ENCODE results near the gene QARS1.

The QARS1 gene

DNA sequence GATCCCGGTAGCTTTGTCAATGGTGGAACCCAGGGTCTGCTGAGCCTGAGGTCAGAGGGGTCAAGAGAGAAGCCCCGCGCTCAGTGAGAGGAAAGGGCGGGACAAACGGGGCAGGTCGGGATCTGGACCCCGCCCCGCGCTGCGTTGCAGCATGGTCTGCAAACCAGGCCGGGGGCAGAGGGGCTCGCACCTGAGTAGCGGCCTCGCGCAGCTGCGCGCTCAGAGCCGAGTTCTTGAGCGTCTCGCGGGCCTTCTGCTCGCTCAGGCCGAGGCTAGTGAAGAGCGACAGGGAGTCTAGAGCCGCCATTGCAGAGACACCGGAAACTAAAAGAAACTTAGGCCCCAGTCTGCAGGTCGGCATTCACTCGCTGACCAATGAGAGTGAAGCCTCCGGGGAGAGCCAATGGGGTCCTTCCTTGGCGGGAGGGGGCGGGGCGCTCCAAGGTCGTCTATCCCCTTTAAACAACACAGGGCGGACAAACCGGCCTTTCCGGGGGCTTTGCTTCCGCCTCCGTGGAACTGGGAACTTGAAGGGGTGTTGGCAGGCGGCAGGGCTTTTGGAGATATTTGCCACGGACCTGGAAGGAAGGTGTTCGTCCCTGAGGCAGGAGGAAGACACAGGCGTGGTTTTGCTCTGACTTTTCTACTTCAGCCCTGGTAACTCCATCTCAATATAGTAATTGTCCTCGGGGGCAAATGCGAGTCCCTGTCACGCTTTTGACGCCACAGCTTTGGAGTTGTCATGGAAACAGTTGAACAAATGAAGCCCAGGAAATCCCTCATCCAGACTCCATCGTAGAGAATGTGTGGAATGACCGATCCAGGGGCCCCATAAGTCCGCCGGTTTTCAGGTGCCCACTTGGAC is at the start of gene QARS1:
TSS of gene QARS1 (minus strand) at position 331 of the 865 bp plus-strand sequence. CDS start at position 307, 24 bp downstream.
- DNase-seq = peak; percentile 73 to 85

DNA sequence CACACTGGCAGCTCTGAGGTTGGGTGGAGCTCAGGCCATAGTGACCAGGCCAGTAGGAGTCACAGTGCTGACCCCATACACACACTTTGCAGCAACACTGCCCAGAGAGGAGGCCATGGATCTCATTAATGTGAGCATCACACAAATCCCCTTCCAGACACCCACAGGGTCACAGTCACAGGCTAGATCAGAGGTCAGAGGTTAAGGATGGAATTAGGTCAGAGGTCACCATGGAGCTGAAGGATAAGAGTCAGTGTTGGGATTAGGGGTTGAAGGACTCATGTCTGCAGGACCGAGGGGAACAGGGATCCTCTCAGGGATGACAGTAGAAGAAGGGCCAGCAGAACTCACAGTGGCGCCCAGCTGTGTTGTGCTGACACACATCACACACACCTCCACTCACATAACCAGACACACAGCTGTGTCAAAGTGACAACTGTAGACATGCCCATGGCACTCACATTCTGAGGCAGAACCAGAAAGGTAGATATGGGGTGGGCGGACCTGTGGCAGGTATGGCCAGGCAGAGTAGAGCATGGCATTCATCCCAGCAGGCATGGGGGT is 48.9 kb upstream of the QARS1 start:
- no peak for DNase-seq

DNA sequence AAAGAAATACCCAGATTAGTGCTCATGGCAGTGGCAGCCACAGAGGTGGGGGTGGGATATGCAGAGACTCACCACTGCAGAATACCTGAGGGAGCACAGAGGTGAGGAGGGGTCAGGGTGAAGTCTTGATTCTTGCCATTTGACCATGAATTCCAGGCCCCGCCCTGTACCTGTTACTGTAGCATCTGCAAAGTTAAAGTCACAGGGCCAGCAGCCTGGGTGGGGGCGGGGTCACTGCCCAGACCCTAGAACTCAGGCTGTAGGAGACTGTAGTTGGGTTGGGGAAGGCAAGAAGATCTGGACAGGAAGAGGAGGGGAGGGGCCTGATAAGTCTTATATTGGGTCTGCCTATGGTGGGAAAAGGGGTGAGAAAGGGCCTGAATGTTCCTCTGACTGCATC is 47.1 kb upstream of the QARS1 start:
- DNase-seq = no peak

DNA sequence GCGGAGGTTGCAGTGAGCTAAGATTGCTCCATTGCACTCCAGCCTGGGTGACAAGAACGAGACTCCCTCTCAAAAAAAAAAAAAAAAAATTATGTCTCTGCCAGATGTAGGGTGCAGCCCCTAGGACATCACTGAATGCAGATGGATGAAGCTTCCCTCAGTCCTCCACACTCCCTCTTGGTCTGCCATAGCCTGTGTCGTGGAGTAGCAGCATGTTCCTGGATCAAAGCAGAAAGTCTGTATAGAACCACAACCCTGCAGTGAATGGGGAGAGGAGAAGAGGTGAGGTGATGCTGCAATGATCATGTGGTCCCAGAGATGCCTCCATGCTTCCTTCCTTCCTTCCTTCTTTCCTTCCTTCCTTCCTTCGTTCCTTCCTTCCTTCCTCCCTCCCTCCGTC is 43.6 kb upstream of the QARS1 start:
- DNase-seq = no peak

DNA sequence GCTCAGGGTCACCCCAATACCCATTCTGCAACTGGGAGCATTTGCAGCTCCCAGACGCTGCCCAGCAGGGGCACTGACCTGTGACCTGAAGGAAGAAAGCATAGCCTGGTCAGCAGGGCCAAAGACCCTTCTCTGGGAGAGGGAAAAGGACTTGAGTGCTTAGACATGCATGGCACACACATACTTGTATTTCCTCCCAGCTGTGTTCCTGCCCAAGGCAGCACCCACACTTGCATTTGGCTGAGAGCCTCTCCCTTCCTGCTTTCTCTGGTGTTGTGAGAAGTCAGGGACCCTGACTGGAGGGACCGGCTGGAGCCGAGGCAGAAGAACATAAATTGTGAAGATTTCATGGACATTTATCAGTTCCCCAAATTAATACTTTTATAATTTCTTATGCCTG is 35.5 kb upstream of the QARS1 start:
- DNase-seq = no peak

DNA sequence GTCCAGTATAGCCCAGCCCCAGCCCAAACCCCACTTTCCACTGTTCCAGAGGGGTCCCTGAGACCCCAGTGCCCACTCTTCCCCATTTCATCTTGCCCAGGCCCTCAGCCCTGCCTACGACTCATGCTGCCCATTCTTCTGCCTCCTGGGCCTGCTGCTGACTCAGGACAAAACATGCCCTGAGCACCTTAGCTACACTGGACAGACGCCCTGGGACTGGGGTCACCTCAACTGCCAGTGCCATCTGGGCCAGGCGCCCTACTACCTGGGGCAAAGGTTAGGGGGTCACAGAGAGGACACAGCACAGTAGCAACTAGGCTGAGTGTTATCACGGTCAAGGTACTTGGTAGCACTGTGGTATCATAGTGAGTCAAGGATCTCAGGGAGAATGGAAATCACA is 30.9 kb upstream of the QARS1 start:
- DNase-seq = no peak

DNA sequence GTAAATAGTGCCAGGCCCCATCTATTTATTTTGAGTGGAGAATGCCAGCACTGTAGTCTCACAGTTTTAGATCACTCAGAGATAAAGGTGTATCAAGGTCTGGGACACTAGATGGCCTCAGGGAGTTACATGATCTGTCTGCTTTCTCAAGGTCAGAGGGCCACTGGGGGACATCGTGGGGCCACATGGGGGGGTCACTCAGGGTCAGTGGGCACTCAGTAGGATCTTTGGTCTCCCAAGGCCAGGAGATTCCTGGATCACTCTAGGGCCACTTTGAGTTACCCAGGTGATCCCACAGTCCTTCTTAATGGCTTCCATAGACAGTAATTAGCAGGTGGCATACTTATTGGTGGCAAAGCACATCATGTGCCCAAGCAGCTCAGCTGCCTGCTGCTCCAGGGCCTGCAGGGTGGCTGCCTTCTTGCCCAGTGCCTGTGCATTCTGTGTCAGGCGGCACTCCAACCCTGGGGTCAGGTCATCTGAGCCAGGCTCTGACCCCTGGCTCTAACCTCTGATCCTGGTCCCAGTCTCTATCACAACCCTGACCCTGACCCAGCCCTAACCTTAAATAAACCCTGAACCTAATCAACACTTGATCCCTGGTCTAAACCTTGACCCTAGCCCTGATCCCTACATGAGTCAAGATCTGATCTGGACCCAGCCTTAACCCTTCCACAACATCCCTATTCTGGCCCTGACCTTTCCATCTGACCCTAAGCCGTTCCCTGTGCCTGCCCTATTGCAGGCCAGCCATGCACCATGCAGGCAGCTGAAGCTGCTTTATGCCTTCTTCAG is 30.1 kb upstream of the QARS1 start:
- peak in 1 of 2 experiments; percentile 23 for DNase-seq

DNA sequence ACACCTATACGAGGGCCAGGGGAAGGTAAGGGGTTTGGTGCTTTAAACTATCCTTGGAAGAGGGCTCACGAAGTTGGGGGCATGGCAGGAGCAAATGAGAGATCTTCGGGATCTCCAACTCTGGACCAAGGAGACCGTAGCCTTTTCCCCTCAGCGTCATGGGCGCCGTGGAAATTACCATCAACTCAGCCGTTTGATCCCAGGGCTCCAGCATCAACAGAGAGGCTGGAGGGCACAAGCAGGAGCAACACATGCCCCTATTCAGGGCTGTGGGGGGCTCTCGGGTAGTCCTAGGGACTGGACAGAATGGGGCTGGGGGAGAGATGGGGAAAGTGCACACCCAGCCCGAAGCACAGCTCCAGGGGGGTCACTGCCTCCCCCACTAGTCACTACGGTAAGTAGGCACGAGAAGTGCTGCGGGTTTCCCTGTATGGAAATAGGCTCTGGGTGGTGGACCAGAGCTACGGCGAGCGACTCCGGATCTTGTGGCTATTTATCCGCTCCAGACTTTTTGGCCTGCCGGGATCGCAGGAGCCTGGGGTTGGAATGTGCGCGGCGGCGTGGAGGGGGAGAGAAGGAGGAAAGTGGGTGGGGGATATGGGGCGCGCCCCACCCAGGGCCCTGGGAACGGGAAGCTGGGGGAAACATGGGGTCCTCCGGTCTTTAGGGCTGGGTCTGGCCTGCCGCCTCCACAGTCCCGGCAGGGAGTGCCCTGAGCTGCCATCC is 28.8 kb upstream of the QARS1 start:
- DNase-seq = peak; percentile 33 to 68

DNA sequence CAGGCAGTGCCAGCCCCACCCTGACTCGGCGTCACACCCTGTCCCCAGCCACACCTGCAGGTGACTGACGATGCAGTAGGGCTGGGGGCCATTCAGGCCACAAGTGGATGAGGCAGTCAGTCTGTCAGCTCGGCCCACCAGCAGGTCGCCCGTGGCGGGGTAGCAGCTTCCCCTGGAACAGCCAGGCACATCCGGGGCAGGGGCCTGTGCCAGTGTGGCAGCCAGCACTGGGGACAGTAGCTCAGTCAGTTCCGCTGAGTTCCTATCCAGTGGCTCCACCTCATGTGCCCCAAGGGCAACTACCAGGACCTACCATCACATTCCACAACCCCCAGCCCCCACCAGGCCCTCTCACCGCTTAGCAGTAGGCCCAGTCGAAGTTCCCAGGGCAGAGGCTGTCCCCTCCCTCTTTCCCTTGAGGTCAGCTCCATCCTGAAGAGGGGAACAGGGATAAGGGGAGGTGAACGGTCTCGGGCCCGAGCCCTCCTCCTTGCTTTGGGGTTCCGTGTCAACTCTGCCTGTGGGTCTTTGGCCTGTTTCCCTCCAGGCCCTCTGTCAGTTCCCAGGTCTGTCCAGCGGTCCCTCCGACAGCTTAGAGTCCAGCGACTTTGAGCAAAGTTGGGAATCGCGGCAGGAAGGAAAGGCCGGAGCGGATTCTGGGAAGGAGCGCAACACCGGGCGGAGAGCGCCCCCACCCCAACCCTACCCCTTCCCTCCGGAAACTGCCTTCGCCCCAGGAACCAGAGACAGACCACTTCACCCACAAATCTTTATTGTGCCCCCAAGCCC is 28.1 kb upstream of the QARS1 start, which contains the start of gene LAMB2:
TSS of gene LAMB2 (minus strand) at position 614 of the 789 bp plus-strand sequence. CDS start at position 431, 183 bp downstream.
- peak; percentile 24 to 59 for DNase-seq

DNA sequence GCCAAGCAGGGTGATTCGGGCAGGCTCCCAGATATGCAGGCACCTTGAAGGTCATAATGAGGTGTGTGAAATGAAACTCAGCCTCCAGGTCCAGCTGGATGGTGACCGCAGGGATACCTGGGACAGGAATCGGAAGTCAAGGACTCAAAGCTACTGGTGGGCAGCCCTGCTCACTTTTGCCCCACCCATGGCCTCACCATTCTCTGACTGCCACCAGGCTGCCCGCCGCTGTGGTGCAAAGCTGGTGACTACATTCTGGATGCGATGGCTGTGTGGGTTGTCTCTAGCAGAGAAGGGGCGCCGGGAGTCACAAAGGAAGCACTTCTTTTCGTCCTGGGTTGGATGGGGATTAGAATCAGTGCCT is 27.5 kb upstream of the QARS1 start:
- DNase-seq = no peak

DNA sequence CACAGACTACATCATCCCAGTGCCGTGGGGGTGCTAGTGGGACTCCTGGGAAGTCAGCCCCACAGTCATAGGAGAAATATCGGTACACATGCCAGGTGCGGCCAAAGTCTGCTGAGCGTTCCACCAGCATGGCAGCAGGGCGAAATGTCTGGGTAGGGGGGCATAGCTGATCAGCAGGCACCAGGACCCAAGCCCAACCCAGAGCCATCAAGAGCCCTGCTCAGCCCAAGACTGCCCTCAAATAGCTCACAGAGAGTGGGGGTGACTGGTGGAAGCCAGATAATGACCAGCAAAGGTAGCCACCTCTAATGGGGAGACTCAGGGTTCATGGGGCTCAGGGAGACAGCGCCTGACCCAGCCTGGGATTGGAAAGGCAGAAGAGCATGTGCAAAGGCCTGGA is 27.0 kb upstream of the QARS1 start:
- DNase-seq = no peak

DNA sequence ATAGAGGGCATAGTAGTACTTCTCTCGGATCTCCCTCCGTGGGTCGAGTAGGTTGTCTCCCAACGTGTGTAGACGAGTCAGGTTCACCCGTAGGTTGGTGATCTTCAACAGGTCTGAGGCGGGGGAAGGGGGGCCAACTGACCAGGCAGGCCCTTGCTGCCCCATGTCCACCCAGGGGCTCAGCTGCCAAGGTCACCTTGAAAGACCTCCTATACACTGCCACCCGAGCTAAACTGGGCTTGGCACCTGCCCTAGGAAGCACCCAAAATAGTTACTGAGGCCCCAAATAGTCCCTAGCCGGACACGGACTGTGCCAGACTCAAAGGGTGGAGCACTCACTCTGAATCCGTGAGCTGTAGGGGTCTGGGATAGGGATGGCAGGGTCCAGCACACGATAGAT is 26.5 kb upstream of the QARS1 start:
- no peak for DNase-seq

DNA sequence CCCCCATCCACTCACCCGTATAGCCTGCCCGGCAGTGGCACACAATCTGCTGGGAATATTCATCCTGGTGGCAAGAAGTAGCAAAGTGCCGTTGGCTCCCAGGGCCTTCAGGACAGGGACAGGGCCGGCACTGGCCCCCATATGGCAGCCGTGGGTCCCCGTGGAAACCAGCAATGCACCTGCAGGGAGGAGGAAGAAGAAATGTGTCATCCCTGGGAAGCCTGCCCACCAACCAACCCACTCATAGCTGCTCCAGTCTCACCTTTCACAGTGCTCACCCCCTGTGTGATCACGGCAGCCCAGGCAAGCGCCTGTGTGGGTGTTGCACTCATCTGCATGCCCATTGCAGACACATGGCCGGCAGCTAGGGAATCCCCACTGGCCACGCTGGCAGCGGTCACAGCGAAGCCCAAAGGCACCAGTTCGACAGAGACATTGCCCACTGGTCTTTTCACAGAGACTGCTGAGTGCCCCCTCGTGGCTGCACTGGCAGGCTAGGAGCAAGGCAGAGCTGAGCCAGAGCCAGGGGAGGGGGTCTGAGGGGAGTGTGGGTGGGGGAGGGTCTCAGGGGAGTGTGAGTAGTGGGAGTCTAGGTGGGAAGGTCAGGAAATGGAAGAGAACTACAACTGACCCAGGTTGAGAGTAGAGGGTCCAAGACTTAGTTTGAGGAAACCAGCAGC is 20.6 kb upstream of the QARS1 start:
- no peak for DNase-seq

DNA sequence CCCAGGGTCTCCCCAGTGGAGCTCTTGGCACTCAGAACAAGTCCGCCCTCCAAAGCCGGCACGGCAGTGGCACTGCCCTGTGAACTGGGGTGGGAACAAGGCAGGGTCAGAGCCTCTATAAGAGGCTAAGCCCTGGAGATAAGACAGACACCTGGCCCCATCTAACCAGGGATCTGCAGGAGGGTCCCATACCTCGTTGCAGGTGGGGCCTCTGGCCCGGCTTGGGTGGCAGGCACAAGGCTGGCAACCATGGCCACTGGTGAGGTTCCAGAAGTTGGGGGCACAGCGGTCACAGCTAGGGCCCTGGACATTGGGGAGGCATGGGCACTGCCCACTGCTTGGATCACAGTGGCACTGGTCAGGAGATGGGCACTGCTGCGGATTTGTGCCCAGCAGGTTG is 19.6 kb upstream of the QARS1 start:
- no peak for DNase-seq

DNA sequence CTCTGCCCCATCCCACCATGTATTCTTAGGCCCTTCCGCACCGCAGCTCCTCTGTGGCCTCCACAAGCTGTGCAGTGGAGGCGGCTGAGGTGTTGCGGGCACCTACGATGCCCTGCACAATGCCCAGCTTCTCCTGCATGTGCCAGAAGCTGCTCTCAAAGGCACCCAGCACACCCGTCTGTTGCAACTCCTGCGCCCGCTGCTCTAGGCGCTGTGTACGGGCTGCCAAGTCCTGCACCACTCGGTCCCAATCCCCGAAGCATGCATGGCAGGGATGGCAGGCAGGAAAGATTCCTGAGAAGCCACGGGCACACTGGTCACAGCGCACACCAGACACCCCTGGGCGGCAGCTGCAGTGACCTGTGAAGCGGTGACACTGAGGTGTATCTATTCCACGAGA is 19.1 kb upstream of the QARS1 start:
- DNase-seq = no peak

DNA sequence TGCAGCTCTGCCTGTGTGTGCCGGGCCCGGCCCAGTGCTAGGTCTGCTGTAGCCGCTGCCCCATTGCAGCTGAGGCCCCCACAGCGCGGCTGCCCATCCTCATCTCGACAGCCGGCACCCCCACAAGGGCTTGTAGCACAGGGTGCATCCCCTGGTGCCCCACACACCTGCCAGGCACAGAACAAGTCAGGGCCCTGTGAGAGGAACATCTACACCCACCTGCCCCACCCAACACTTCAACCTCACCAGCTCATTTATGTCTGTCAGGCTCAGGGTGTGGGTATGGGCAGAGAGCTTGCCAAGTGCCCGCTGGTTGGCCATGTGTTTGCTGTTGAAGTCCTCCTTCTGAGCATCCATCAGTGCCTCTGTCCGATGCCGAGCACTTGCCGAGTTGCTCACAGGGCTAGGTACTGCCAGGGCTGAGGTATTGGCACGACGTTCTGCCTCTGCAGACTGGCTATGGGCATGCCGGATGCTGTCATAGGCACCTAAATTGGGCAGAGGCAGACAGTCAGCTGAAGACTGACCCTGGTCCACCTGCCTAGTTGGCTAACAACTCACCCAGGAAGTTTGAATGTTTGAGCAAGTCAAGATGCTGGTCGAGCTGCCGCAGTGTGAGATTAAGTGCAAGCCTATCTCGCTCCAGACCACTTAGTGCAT is 18.5 kb upstream of the QARS1 start:
- no peak for DNase-seq

DNA sequence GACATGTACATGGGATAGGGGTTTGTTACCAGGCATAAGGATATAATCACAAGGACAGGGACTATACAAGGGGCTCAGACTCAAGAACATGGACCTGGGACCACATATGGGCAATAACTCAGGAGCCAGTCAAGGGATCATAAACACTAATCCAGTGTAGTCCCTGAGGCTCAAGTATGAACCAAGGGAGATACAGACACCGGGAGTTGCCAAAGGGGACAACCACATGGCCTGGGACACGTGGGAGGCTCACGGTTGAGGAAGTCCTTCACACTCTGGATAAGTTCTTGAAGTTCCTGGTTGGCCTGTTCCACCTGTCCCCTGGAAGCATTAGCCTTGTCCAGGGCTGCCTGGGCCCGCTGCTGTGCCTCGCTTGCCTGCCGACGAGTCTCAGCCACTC is 17.9 kb upstream of the QARS1 start:
- DNase-seq = no peak

DNA sequence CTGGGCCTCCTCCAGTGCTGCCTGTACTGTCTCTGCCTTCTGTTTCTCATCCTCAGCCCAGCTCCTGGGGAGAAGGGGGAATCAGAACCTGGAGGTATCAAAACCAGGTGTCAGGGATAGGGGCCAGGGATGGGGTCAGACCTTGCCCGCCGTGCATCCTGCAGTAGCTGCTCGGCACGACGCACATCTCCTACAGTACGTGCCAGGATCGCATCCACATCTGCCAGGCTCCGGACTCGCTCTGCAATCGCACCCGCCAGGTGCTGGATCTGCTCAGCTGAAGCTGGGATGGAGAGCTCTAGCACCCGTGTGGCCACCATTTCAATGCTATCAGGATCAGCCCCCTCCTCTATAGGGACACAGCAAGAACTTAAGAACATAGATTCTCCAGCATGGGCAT is 17.5 kb upstream of the QARS1 start:
- DNase-seq = no peak

DNA sequence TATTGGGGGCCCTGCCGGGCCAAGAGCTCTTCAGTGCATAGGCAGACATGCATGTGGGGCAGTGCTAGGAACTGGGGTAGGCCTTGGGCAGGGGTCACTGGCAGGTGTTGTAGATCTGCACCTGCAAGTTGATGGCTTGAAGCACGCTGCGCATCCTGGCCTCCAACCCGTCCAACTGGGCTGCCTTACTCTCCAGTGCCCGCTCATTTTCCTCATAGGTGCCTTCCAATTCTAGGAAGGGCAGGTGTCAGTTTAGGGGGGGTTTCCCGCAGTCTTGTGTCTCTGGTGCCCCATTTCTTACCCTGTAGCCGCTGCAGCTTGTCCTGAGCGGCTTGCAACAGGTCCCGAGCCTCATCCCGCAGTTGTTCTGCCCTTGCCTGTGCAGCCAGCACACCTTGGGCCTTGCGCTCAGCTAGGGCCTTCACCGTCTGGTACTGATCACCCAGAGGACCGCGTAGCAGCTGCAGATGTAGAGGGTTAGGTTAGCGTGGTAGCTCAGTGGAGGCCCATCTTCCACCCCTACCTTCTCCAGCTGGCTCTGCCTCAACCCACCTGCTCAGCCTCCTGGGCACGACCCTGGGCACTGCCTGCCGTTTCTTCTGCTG is 16.7 kb upstream of the QARS1 start:
- DNase-seq = no peak

DNA sequence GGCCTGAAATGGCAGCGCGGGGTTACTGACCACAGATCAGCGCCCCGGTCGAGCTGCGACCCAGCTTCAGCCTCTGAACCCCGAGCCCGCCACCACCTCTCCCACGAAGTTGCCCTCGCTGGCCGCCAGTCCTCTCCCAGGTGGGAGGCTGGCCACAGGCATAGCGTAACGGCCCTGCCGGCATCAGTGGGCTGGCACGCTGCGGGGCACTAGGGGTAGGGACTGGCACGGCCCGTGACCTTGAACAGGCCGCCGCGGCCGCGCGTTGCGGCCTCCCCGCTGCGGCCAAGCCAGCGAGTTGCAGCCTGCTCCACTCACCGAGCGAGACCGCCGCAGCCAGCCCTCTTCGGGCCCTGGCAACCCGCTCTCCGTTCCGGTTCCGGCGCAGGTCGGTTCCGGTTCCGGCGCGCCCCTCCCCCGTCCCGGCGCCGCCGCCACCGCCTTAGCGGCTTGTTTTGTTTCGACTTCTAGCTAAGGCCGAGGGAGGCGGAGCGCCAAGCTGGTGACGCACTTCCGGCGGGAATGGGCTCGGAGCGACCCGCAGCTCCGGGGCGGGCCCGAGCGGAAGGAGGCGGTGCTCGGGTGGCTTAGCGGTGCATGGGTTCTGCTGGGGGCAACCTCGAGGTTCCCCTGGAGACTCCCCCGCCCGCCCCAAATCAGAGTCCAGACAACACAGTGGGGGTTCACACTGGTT is 16.0 kb upstream of the QARS1 start, which contains the start of gene USP19:
TSS of gene USP19 (minus strand) at position 386 of the 694 bp plus-strand sequence. CDS start 1,678 bp downstream, outside the sequence.
- DNase-seq = peak; percentile 52 to 73

Measured in SW 1271 (cell line).